GM10266 (cell line): Measurements from ENCODE around the gene KCNIP3.

Experiments used
- DNase-seq: peaks from one replicate; pipeline ENCODE4 v3.0.0; 2012; ENCODE audit errors: extremely low spot score
- TF ChIP-seq, protein P1 (sequence below): IDR thresholded peaks from 2 replicates; pipeline ENCODE4 v1.5.1; 2012; ENCODE audit warnings: mild to moderate bottlenecking, low read depth; ENCODE audit not compliant: control insufficient read depth, insufficient read depth; ENCODE audit errors: missing control alignments

The KCNIP3 gene

DNA sequence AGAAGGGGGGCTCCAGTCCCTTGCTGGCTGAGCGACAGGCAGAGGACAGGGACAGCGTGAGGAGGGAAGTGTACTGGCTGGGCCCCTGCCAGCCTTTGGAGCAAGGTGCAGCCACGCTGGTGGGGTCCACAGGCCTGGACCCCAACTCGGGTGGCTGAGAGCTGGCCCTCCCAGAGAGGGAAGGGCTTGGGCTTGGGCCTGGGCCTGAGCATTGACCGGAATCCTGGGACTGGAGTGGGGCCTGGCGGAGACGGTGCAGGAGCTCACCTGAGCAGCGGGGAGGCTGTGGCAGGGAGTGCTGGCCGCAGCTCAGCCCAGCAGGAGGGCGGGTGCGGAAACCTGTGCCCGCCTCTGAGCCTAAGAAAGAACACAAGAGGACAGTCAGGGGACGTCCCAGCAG is 27.9 kb downstream of the KCNIP3 start:
- DNase-seq = no peak
- TF ChIP-seq, protein P1, sequence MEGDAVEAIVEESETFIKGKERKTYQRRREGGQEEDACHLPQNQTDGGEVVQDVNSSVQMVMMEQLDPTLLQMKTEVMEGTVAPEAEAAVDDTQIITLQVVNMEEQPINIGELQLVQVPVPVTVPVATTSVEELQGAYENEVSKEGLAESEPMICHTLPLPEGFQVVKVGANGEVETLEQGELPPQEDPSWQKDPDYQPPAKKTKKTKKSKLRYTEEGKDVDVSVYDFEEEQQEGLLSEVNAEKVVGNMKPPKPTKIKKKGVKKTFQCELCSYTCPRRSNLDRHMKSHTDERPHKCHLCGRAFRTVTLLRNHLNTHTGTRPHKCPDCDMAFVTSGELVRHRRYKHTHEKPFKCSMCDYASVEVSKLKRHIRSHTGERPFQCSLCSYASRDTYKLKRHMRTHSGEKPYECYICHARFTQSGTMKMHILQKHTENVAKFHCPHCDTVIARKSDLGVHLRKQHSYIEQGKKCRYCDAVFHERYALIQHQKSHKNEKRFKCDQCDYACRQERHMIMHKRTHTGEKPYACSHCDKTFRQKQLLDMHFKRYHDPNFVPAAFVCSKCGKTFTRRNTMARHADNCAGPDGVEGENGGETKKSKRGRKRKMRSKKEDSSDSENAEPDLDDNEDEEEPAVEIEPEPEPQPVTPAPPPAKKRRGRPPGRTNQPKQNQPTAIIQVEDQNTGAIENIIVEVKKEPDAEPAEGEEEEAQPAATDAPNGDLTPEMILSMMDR = no peak

DNA sequence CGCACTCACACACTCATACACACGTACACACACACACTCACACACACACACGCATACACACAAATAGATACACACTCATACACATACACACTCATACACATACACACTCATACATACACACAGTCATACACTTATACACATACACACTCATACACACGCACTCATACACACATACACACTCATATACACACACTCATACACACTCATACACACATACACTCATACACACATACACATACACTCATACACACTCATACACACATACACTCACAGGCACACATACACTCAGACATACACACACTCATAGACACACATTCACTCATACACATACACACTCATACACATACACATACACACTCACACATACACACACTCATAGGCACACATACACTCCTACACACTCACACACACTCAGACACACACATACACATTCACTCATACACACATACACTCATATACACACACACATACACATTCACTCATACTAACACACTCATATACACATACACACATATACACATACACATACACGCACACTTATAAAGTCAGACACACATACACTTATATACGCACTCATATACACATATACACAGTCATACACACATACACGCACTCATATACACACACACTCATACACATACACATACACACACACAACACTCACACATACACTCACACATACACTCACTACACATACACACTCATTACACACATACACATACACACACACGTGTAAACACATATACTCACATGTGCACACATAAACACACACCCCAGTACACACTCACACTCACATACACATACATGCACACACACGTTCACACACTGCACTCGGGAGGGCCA is 28.7 kb downstream of the KCNIP3 start:
- no peak for DNase-seq
- TF ChIP-seq, protein P1 = no peak

DNA sequence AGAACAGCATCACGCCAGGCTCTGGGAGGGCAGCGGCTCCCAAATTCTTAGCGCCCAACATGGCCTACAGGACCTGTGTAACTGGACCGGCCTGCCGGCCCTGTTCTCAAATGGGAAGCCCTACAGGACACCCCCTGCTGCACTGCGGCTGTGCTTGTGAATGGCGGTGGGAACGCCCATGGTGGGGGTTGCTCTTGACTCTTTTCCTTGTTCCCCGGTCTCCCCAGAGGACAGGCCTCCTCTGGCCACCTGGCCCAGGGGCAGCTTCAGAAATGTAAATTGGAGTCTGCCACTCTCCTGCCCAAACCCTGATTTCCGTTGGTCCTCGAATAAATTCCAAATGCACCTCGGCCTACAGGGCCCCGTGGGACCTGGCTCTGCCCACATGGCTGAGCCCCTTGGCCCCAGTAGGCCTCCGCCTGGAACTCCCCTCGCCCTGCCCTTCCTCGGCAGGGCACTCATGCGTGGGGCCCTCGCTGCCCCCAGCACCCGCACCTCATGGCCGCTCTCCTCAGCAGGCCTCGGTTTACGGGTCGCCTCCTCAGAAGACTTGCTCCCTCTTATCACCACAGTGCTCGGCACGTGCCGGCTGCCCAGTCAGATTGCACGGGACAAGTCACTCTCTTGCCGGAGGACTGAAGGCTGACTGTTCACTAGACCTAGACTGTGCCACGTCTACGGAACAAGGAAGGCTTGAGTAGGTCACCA is 29.4 kb downstream of the KCNIP3 start:
- no peak for DNase-seq
- TF ChIP-seq, protein P1 = no peak

DNA sequence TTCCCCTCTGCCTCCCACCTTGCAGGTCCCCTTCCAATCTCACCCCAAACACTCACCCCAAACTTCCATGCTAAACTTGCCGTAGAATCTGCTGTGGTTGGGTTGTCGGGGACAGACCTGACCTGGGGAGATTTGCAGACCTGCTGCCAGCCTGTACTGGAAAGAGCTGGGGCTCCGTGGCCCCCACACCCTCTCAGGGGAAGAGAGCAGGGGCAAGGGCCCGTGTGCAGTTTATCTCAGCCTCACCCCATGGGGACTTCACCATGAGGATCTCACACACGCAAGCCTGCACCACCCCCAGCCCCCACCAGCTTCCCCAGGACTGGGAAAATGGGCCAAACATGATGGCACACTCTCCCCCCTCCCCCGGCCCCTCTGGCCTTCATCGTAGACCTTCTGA is 30.7 kb downstream of the KCNIP3 start:
- DNase-seq = no peak
- TF ChIP-seq, protein P1 = no peak

DNA sequence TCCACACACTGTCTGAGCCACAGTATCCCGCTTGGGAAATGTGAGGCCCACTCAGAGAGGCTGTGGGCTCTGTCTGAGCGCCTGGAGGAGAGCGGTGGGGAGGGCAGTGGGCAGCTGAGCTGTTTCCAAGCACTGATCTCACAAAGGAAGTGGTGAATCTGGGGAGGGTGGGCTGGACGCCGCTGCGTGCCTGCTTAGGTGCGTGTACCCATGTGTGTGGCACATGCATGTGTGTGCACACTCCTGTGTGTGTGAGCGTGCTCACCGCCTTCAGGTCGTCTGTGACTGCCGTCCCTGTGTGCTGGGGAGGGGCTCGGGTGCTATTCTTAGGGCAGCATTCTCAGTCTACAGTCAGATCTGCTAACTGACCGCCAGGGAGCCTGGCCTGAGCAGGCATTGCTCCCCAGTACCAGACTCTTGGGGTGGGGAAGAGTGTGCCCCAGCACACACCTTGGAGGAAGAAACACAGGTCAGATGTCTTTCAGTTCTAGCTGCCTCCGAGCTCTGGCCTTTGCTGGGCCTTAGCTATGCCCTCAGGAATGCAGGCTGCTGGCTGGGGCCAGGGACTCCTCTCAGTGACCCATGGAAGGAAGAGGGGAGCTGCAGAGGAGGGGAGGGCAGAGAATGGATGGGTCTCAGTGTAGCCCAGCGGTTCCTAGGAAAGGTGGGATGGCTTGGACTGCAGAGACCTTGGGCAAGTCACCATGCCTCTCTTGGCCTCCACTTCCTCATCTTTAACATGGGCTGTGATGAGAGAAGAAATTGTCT is 31.4 kb downstream of the KCNIP3 start:
- TF ChIP-seq, protein P1 = no peak
- DNase-seq = no peak

DNA sequence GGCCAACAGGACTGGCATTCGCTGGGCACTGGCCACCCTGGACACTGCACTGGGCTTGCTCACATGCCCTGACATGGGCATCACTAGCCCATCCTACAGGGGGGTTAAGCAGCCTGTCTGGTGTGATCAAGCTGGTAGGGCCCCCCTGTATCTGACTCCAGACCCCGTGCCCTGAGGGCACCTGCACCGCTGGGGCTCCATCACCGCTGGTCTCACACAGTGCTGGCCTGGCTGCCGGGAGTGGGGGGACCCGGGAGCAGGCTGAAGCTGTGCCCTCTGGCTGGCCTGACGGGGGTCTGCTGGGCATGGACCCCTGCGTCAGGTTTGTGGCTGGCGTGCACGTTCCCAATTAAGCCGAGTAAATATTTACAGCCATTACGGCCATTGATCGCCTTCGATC is 32.3 kb downstream of the KCNIP3 start:
- TF ChIP-seq, protein P1 = no peak
- DNase-seq = no peak
